HEK293 (cell line): Measurements from ENCODE around the gene TGIF1.

ENCODE experiments used
- CTCF ChIA-PET: fragments of 350-600 bp; formaldehyde crosslinking; extraction: SDS; loops from one replicate; lab custom pipeline; 2021; ENCODE audit warnings: antibody characterized with exemption; lab: Yijun Ruan, JAX
- POLR2A ChIA-PET: fragments of 300-600 bp; formaldehyde crosslinking; extraction: SDS; loops from one replicate; lab custom pipeline; 2020; ENCODE audit warnings: antibody characterized with exemption, inconsistent platforms; lab: Yijun Ruan, JAX
- H3K27ac ChIP-seq: fragments of 200-500 bp; sonication (Bioruptor generic); 2 replicates; pipeline ENCODE4 v1.5.1; 2014; ENCODE audit warnings: low read depth, low read length, control low read depth, inconsistent platforms; ENCODE audit errors: extremely low read depth
- H3K36me3 ChIP-seq, 2 experiments: fragments of 200-500 bp in 1 of 2; sonication (Bioruptor generic) in 1 of 2; 1 replicate in 1 of 2; 2 replicates in 1 of 2; pipeline ENCODE4 v1.5.1; 2014 to 2017; ENCODE audit warnings: inconsistent platforms in 2 of 2, low read length in 2 of 2; ENCODE audit not compliant: control insufficient read depth in 2 of 2, insufficient read depth in 1 of 2
- H3K4me1 ChIP-seq: fragments of 200-500 bp; sonication (Bioruptor generic); 2 replicates; pipeline ENCODE4 v1.5.1; 2014; ENCODE audit warnings: mild to moderate bottlenecking, low read length, inconsistent platforms; ENCODE audit not compliant: control insufficient read depth, insufficient read depth
- H3K4me3 ChIP-seq: 2 replicates; pipeline ENCODE4 v1.5.1; 2011; ENCODE audit warnings: low read depth, mild to moderate bottlenecking, control low read depth, low read length, moderate library complexity
- H3K9me3 ChIP-seq: fragments of 200-500 bp; sonication (Bioruptor generic); 2 replicates; pipeline ENCODE4 v1.5.1; 2014; ENCODE audit warnings: low read depth, low read length, inconsistent platforms; ENCODE audit not compliant: control insufficient read depth, insufficient read depth
- FEZF1 ChIP-seq: fragments of 450-650 bp; formaldehyde crosslinking; IDR thresholded peaks from 2 replicates; pipeline ENCODE4 v1.5.1; 2016; ENCODE audit warnings: missing biosample characterization, missing genetic modification characterization
- GLIS1 ChIP-seq: fragments of 450-650 bp; formaldehyde crosslinking; IDR thresholded peaks from 2 replicates; pipeline ENCODE4 v1.5.1; 2016; ENCODE audit warnings: missing biosample characterization, missing genetic modification characterization
- MZF1 ChIP-seq: fragments of 450-650 bp; formaldehyde crosslinking; IDR thresholded peaks from 2 replicates; pipeline ENCODE4 v1.5.1; 2017; ENCODE audit warnings: missing biosample characterization, missing genetic modification characterization, borderline replicate concordance
- RBAK ChIP-seq: fragments of 450-650 bp; formaldehyde crosslinking; IDR thresholded peaks from 2 replicates; pipeline ENCODE4 v1.5.1; 2016; ENCODE audit warnings: missing biosample characterization, missing genetic modification characterization
- WT1 ChIP-seq: fragments of 450-650 bp; formaldehyde crosslinking; IDR thresholded peaks from 2 replicates; pipeline ENCODE4 v1.5.1; 2016; ENCODE audit warnings: missing biosample characterization, missing genetic modification characterization
- YY1 ChIP-seq: fragments of 450-650 bp; formaldehyde crosslinking; IDR thresholded peaks from 2 replicates; pipeline ENCODE4 v1.5.1; 2018; ENCODE audit warnings: missing biosample characterization, missing genetic modification characterization
- ZBTB20 ChIP-seq: fragments of 450-650 bp; formaldehyde crosslinking; IDR thresholded peaks from 2 replicates; pipeline ENCODE4 v1.5.1; 2016; ENCODE audit warnings: missing biosample characterization, missing genetic modification characterization
- ZFP69B ChIP-seq: fragments of 450-650 bp; formaldehyde crosslinking; IDR thresholded peaks from 2 replicates; pipeline ENCODE4 v1.5.1; 2016; ENCODE audit warnings: missing biosample characterization, missing genetic modification characterization
- ZNF157 ChIP-seq: fragments of 450-650 bp; formaldehyde crosslinking; IDR thresholded peaks from 2 replicates; pipeline ENCODE4 v1.5.1; 2016; ENCODE audit warnings: missing biosample characterization, missing genetic modification characterization
- ZNF169 ChIP-seq: fragments of 450-650 bp; formaldehyde crosslinking; IDR thresholded peaks from 2 replicates; pipeline ENCODE4 v1.5.1; 2016; ENCODE audit warnings: missing biosample characterization, missing genetic modification characterization
- ZNF211 ChIP-seq: fragments of 450-650 bp; formaldehyde crosslinking; IDR thresholded peaks from 2 replicates; pipeline ENCODE4 v1.5.1; 2016; ENCODE audit warnings: low read depth, missing biosample characterization, missing genetic modification characterization
- ZNF302 ChIP-seq: fragments of 450-650 bp; formaldehyde crosslinking; IDR thresholded peaks from 2 replicates; pipeline ENCODE4 v1.5.1; 2016; ENCODE audit warnings: missing biosample characterization, missing genetic modification characterization, low read depth
- ZNF350 ChIP-seq: fragments of 450-650 bp; formaldehyde crosslinking; IDR thresholded peaks from 2 replicates; pipeline ENCODE4 v1.5.0; 2017; ENCODE audit warnings: missing biosample characterization, mild to moderate bottlenecking, missing genetic modification characterization
- ZNF404 ChIP-seq: fragments of 450-650 bp; formaldehyde crosslinking; IDR thresholded peaks from 2 replicates; pipeline ENCODE4 v1.5.1; 2017; ENCODE audit warnings: missing biosample characterization, missing genetic modification characterization
- ZNF426 ChIP-seq: fragments of 450-650 bp; formaldehyde crosslinking; IDR thresholded peaks from 2 replicates; pipeline ENCODE4 v1.5.1; 2017; ENCODE audit warnings: missing biosample characterization, missing genetic modification characterization, mild to moderate bottlenecking, inconsistent platforms, moderate library complexity
- ZNF501 ChIP-seq: fragments of 450-650 bp; formaldehyde crosslinking; IDR thresholded peaks from 2 replicates; pipeline ENCODE4 v1.5.1; 2016; ENCODE audit warnings: missing biosample characterization, missing genetic modification characterization
- ZNF596 ChIP-seq: fragments of 450-650 bp; IDR thresholded peaks from 2 replicates; pipeline ENCODE4 v1.5.0; 2018; ENCODE audit warnings: missing biosample characterization, mild to moderate bottlenecking, missing genetic modification characterization, moderate library complexity
- ZNF76 ChIP-seq: fragments of 450-650 bp; formaldehyde crosslinking; IDR thresholded peaks from 2 replicates; pipeline ENCODE4; 2016; ENCODE audit warnings: low read depth, missing biosample characterization, missing genetic modification characterization, borderline replicate concordance
- TF ChIP-seq, protein P1 (sequence below): fragments of 450-650 bp; formaldehyde crosslinking; IDR thresholded peaks from 2 replicates; pipeline ENCODE4 v1.5.1; 2016; ENCODE audit warnings: missing biosample characterization, missing genetic modification characterization
- TF ChIP-seq, protein P2 (sequence below): fragments of 450-650 bp; formaldehyde crosslinking; optimal IDR thresholded peaks from 2 replicates; pipeline ENCODE3; 2016; ENCODE audit warnings: missing biosample characterization, mild to moderate bottlenecking, missing genetic modification characterization
- TF ChIP-seq, protein P3 (sequence below): fragments of 450-650 bp; formaldehyde crosslinking; IDR thresholded peaks from 2 replicates; pipeline ENCODE4 v1.5.1; 2016; ENCODE audit warnings: missing biosample characterization, missing genetic modification characterization

TGIF1 gene

DNA sequence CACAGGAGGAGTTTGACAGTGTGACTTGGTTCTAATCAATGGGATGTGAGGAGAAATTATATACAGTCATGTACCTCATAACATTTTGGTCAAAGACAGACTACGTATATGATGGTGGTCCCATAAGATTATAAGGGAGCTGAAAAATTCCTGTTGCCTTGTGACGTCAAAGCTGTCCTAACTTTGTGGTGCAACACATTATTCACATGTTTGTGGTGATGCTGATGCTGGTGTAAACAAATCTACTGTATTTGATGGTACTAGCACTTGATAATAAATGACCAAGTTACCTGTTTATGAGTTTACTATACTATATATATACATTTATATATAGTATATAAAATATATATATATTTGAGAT lies 29.1 kb upstream of the TGIF1 start (continued):
- no peak for TF ChIP-seq ZBTB20

DNA sequence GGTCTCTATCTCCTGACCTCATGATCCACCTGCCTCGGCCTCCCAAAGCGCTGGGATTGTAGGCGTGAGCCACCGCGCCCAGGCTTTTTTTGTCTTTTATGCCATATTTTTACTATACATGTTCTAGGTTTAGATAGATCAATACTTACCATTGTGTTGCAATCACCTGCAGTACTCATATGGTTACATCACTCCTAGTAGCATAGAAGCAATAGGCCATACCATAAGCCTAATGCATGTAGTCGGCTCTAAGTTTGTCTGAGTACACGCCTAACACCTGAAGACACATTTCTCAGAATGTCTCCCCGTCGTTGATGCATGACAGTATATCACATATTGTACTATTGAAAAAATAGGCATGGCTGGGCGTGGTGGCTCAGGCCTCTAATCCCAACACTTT lies 27.1 kb upstream of the TGIF1 start:
- POLR2A ChIA-PET: no interaction called here
- TF ChIP-seq ZNF302 (tag by site-specific recombination): no peak
- no peak for TF ChIP-seq ZNF157 (tag by site-specific recombination)
- no peak for TF ChIP-seq GLIS1 (tag by site-specific recombination)
- TF ChIP-seq ZNF76: no peak
- no peak for TF ChIP-seq ZFP69B (tag by site-specific recombination)
- no peak for TF ChIP-seq ZNF501 (tag by site-specific recombination)
- TF ChIP-seq, protein P1, sequence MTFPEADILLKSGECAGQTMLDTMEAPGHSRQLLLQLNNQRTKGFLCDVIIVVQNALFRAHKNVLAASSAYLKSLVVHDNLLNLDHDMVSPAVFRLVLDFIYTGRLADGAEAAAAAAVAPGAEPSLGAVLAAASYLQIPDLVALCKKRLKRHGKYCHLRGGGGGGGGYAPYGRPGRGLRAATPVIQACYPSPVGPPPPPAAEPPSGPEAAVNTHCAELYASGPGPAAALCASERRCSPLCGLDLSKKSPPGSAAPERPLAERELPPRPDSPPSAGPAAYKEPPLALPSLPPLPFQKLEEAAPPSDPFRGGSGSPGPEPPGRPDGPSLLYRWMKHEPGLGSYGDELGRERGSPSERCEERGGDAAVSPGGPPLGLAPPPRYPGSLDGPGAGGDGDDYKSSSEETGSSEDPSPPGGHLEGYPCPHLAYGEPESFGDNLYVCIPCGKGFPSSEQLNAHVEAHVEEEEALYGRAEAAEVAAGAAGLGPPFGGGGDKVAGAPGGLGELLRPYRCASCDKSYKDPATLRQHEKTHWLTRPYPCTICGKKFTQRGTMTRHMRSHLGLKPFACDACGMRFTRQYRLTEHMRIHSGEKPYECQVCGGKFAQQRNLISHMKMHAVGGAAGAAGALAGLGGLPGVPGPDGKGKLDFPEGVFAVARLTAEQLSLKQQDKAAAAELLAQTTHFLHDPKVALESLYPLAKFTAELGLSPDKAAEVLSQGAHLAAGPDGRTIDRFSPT (tag by site-specific recombination): no peak
- no peak for TF ChIP-seq ZNF596 (tag by site-specific recombination)
- TF ChIP-seq, protein P2, sequence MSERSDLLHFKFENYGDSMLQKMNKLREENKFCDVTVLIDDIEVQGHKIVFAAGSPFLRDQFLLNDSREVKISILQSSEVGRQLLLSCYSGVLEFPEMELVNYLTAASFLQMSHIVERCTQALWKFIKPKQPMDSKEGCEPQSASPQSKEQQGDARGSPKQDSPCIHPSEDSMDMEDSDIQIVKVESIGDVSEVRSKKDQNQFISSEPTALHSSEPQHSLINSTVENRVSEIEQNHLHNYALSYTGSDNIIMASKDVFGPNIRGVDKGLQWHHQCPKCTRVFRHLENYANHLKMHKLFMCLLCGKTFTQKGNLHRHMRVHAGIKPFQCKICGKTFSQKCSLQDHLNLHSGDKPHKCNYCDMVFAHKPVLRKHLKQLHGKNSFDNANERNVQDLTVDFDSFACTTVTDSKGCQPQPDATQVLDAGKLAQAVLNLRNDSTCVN (tag by site-specific recombination): no peak
- TF ChIP-seq FEZF1 (tag by site-specific recombination): no peak
- no peak for TF ChIP-seq YY1 (tag by site-specific recombination)
- no peak for TF ChIP-seq ZNF211 (tag by site-specific recombination)
- no peak for TF ChIP-seq WT1 (tag by site-specific recombination)
- TF ChIP-seq ZNF404: no peak
- no peak for TF ChIP-seq MZF1 (tag by site-specific recombination)
- TF ChIP-seq, all 188 proteins: peak for 0
- no peak overlapping the region for H3K27ac ChIP-seq

DNA sequence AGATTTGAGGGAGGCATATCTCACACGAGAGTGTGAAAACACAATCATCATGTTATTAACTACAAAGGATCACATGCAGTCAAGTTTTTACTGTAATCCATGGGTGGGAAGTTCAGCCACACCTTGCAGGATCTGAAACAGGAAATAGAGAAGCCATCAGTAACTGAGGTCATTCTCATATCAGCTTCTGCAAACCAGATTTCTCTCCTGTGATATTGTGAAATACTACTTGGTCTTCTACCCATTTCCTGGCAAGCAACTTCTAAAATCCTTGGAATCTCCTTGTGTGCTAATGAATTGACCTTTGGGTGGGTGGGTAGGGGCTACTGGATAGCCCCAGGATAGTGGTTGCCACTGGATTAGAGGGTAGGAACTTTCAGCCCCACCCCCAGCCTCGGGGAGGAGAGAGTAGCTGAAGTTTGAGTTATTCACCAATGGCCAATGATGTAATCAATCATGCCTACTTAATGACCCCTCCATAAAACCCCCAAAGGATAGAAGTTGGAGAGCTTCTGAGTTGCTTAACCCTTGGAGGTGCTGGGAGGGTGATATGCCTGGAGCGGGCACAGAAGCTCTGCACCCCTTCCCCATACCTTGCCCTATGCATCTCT lies 25.6 kb upstream of the TGIF1 start:
- TF ChIP-seq ZNF169 (tag by site-specific recombination) (no peak), RBAK (tag by site-specific recombination) (no peak), ZNF350 (tag by site-specific recombination) (no peak), ZNF426 (tag by site-specific recombination) (no peak)
- TF ChIP-seq, protein P3, sequence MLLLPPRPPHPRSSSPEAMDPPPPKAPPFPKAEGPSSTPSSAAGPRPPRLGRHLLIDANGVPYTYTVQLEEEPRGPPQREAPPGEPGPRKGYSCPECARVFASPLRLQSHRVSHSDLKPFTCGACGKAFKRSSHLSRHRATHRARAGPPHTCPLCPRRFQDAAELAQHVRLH (tag by site-specific recombination): no peak
- no peaks in the 10 kb centered on the region for H3K9me3 ChIP-seq
- H3K36me3 ChIP-seq: no peaks in the 10 kb centered on the region
- no peak overlapping the region for H3K27ac ChIP-seq
- H3K4me3 ChIP-seq: no peak overlapping the region
- ChIA-PET CTCF (interaction anchor here (0.6 to 1.2 kb wide), 4 partner anchors 10 to 127 kb away, joined by 3 to 4 read pairs (median 4); no protein-coding TSS in a partner anchor), POLR2A (interaction anchor here (0.6 to 1.3 kb wide), 2 partner anchors 23 to 532 kb away, joined by 4 to 6 read pairs; no protein-coding TSS in a partner anchor)
- no peaks in the 10 kb centered on the region for H3K4me1 ChIP-seq

More for the DNA sequence above, 27.1 kb upstream of the TGIF1 start:
- CTCF ChIA-PET: no interaction called here
- Histone ChIP-seq H3K4me3 (no peak overlapping the region), H3K36me3 (no peaks in the 10 kb centered on the region), H3K4me1 (no peaks in the 10 kb centered on the region), H3K9me3 (no peaks in the 10 kb centered on the region)
